Hepatocyte (in vitro differentiated cells): ENCODE results near the gene ARSK. TPM values are rescaled to one million over a fixed set of nuclear protein-coding genes. Genes with fewer than 3 reads are reported as not detected.
A peak's percentile ranks its signal among the peaks of the same experiment; 100 is the strongest.

Experiments used
- DNase-seq: peaks from one replicate; pipeline ENCODE4 v3.0.0-alpha.2; 2016; ENCODE audit warnings: low spot score
- H2AFZ ChIP-seq: fragments of 200-600 bp; sonication (generic); 2 replicates; pipeline ENCODE4 v1.6.0; 2016; ENCODE audit warnings: antibody characterized with exemption, mild to moderate bottlenecking
- H3K27ac ChIP-seq: fragments of 200-600 bp; sonication (generic); 2 replicates; pipeline ENCODE4 v1.5.1; 2016; ENCODE audit warnings: mild to moderate bottlenecking
- H3K27me3 ChIP-seq: fragments of 200-600 bp; sonication (generic); 2 replicates; pipeline ENCODE4 v1.6.1; 2016
- H3K36me3 ChIP-seq: fragments of 200-600 bp; sonication (generic); replicated peaks from 2 replicates; pipeline ENCODE4 v1.5.1; 2016; ENCODE audit warnings: low read depth; ENCODE audit not compliant: insufficient read depth
- H3K4me1 ChIP-seq: fragments of 200-600 bp; sonication (generic); 2 replicates; pipeline ENCODE4 v1.5.1; 2016; ENCODE audit warnings: mild to moderate bottlenecking, moderate library complexity; ENCODE audit not compliant: insufficient read depth
- H3K4me2 ChIP-seq: fragments of 200-600 bp; sonication (generic); 2 replicates; pipeline ENCODE4 v1.6.0; 2016
- H3K4me3 ChIP-seq: fragments of 200-600 bp; sonication (generic); 2 replicates; pipeline ENCODE4 v1.5.1; 2016; ENCODE audit warnings: mild to moderate bottlenecking
- H3K79me2 ChIP-seq: fragments of 200-600 bp; sonication (generic); 2 replicates; pipeline ENCODE4 v1.6.0; 2017; ENCODE audit warnings: mild to moderate bottlenecking
- H3K9me2 ChIP-seq: fragments of 200-600 bp; sonication (generic); replicated peaks from 2 replicates; pipeline ENCODE4 v1.6.0; 2017; ENCODE audit warnings: mild to moderate bottlenecking; ENCODE audit not compliant: insufficient read depth
- H3K9me3 ChIP-seq: fragments of 200-600 bp; sonication (generic); 2 replicates; pipeline ENCODE4 v1.5.1; 2016; ENCODE audit warnings: low read depth, mild to moderate bottlenecking
- H4K20me1 ChIP-seq: fragments of 200-600 bp; sonication (generic); 2 replicates; pipeline ENCODE4 v1.6.0; 2016; ENCODE audit warnings: mild to moderate bottlenecking; ENCODE audit not compliant: insufficient read depth, poor library complexity, severe bottlenecking
- CTCF ChIP-seq: fragments of 200-600 bp; sonication (generic); IDR thresholded peaks from 2 replicates; pipeline ENCODE4 v1.5.1; 2016; ENCODE audit warnings: antibody characterized with exemption, mild to moderate bottlenecking; ENCODE audit not compliant: poor library complexity
- EZH2 ChIP-seq: fragments of 200-600 bp; sonication (generic); IDR thresholded peaks from 2 replicates; pipeline ENCODE4 v1.6.1; 2016; ENCODE audit warnings: antibody characterized with exemption, mild to moderate bottlenecking, borderline replicate concordance
- EZH2phosphoT487 ChIP-seq: fragments of 200-600 bp; sonication (generic); IDR thresholded peaks from one replicate; pipeline ENCODE4 v1.6.1; 2018; ENCODE audit warnings: antibody characterized with exemption, mild to moderate bottlenecking, low read depth, moderate library complexity; ENCODE audit not compliant: unreplicated experiment, severe bottlenecking
- WGBS: methylation state at CpG from one replicate; pipeline ENCODE4 v1.1.6; 2016; ENCODE audit warnings: low lambda C conversion rate; ENCODE audit errors: missing lambda C conversion rate; 5-methylcytosine and 5-hydroxymethylcytosine counted together
- polyA plus RNA-seq: library from polyadenylated mRNA; unstranded; fragments of >200 nt; fragmentation: Nextera tagmentation; extraction: Ambion mirVana; gene quantifications from 2 replicates; pipeline ENCODE4 v1.2.1, GENCODE V29; 2016
- total RNA-seq: library from RNA; depleted of rRNA; stranded (reverse); fragments of >200 nt; gene quantifications from 2 replicates; pipeline ENCODE4 v1.2.3, GENCODE V29; 2014

Gene ARSK
- total and polyA plus RNA-seq, 2 experiments from 2014 or later: 12.8 to 15.1 TPM

- DNase-seq: peak; percentile 13
- Histone ChIP-seq H3K9me3 (no peaks in the 10 kb centered on the region), H3K4me3 (no peak overlapping the region), H3K79me2 (no peaks in the 10 kb centered on the region), H3K9me2 (no peaks in the 10 kb centered on the region), H3K36me3 (no peaks in the 10 kb centered on the region), H2AFZ (no peak overlapping the region), H4K20me1 (no peaks in the 10 kb centered on the region), H3K4me2 (no peak overlapping the region), H3K27ac (no peak overlapping the region), H3K27me3 (no peaks in the 10 kb centered on the region), H3K4me1 (no peaks in the 10 kb centered on the region)
- 97% methylated on average over 3 of the region's 3 CpGs for WGBS
- TF ChIP-seq EZH2 (no peak), EZH2phosphoT487 (no peak), CTCF (no peak)
Measured at GRCh38 chr5:95595289-95595931, 40.5 kb downstream of the ARSK start.

GRCh38 chr5:95599252-95599651 lies 44.4 kb downstream of the ARSK start:
- Histone ChIP-seq H3K36me3 (no peaks in the 10 kb centered on the region), H3K4me3 (no peak overlapping the region), H4K20me1 (no peaks in the 10 kb centered on the region), H2AFZ (no peak overlapping the region), H3K4me1 (no peaks in the 10 kb centered on the region), H3K27me3 (no peaks in the 10 kb centered on the region), H3K79me2 (no peaks in the 10 kb centered on the region), H3K9me2 (no peaks in the 10 kb centered on the region), H3K27ac (no peak overlapping the region), H3K4me2 (no peak overlapping the region), H3K9me3 (no peaks in the 10 kb centered on the region)
- WGBS: 86% methylated on average over 1 of the region's 1 CpG
- TF ChIP-seq CTCF (no peak), EZH2 (no peak), EZH2phosphoT487 (no peak)
- no peak for DNase-seq

GRCh38 chr5:95600557-95600956 lies 45.7 kb downstream of the ARSK start:
- H3K9me3 ChIP-seq: no peaks in the 10 kb centered on the region
- H3K9me2 ChIP-seq: no peaks in the 10 kb centered on the region
- H3K4me2 ChIP-seq: no peak overlapping the region
- H4K20me1 ChIP-seq: no peaks in the 10 kb centered on the region
- H3K27me3 ChIP-seq: no peaks in the 10 kb centered on the region
- H2AFZ ChIP-seq: no peak overlapping the region
- H3K4me3 ChIP-seq: no peak overlapping the region
- no peak overlapping the region for H3K27ac ChIP-seq
- no peak for DNase-seq
- H3K36me3 ChIP-seq: no peaks in the 10 kb centered on the region
- H3K79me2 ChIP-seq: no peaks in the 10 kb centered on the region
- WGBS: 97% methylated on average over 1 of the region's 1 CpG
- TF ChIP-seq CTCF (no peak), EZH2 (no peak), EZH2phosphoT487 (no peak)
- H3K4me1 ChIP-seq: no peaks in the 10 kb centered on the region

- Histone ChIP-seq H3K27me3 (no peaks in the 10 kb centered on the region), H4K20me1 (no peaks in the 10 kb centered on the region), H3K4me3 (no peak overlapping the region), H3K79me2 (no peaks in the 10 kb centered on the region), H2AFZ (no peak overlapping the region), H3K36me3 (no peaks in the 10 kb centered on the region), H3K9me3 (no peaks in the 10 kb centered on the region), H3K9me2 (no peaks in the 10 kb centered on the region), H3K4me1 (no peaks in the 10 kb centered on the region), H3K27ac (no peak overlapping the region), H3K4me2 (no peak overlapping the region)
- WGBS: 88% methylated on average over 5 of the region's 5 CpGs
- TF ChIP-seq EZH2phosphoT487 (no peak), CTCF (no peak), EZH2 (no peak)
- DNase-seq: no peak
Measured at GRCh38 chr5:95605786-95606185, 50.9 kb downstream of the ARSK start.
